NCI-H345 treated with DMSO at 0.1 percent for 48 hours (cell line): ENCODE results near the gene GJA4.

Experiments
- DNase-seq: peaks from one replicate; lab custom pipeline; 2025; ENCODE audit not compliant: unreplicated experiment; lab: John Stamatoyannopoulos, UW

Gene GJA4

GRCh38 chr1:34792868-34793727, at the start of gene GJA4:
Gene GJA4 (plus strand): TSS chr1:34792999. CDS start chr1:34794214, 1,215 bp downstream.
- DNase-seq = no peak

GRCh38 chr1:34743775-34744174, 49.0 kb upstream of the GJA4 start:
- no peak for DNase-seq

GRCh38 chr1:34744851-34745250, 47.9 kb upstream of the GJA4 start:
- no peak for DNase-seq

GRCh38 chr1:34745666-34746065, 47.1 kb upstream of the GJA4 start:
- no peak for DNase-seq

- DNase-seq = no peak
Observed at GRCh38 chr1:34746101-34746500, 46.7 kb upstream of the GJA4 start.

GRCh38 chr1:34746785-34747637, 45.8 kb upstream of the GJA4 start:
- DNase-seq = no peak

GRCh38 chr1:34747638-34747941, 45.2 kb upstream of the GJA4 start:
- no peak for DNase-seq

GRCh38 chr1:34749992-34750391, 42.8 kb upstream of the GJA4 start:
- DNase-seq = no peak

- no peak for DNase-seq
Observed at GRCh38 chr1:34750610-34751009, 42.2 kb upstream of the GJA4 start.

GRCh38 chr1:34753163-34753562, 39.6 kb upstream of the GJA4 start:
- no peak for DNase-seq

- DNase-seq = no peak
Observed at GRCh38 chr1:34754964-34755637, 37.7 kb upstream of the GJA4 start, which contains the start of gene GJB5. Gene GJB5 (plus strand): TSS chr1:34755047. CDS start chr1:34757331, 2,284 bp downstream.

- no peak for DNase-seq
Observed at GRCh38 chr1:34755961-34756360, 36.8 kb upstream of the GJA4 start.

- DNase-seq = no peak
Observed at GRCh38 chr1:34757386-34757785, 35.4 kb upstream of the GJA4 start.

- no peak for DNase-seq
Observed at GRCh38 chr1:34758751-34759150, 34.0 kb upstream of the GJA4 start.

GRCh38 chr1:34759503-34760357, 33.1 kb upstream of the GJA4 start, which contains the start of gene GJB4:
Gene GJB4 (plus strand): TSS chr1:34759740. CDS start chr1:34761255, 1,515 bp downstream.
- DNase-seq = no peak

- no peak for DNase-seq
Observed at GRCh38 chr1:34761176-34761761, 31.5 kb upstream of the GJA4 start.

GRCh38 chr1:34761776-34762307, 31.0 kb upstream of the GJA4 start:
- DNase-seq = no peak

- no peak for DNase-seq
Observed at GRCh38 chr1:34762474-34763141, 30.2 kb upstream of the GJA4 start.

GRCh38 chr1:34763142-34763781, 29.5 kb upstream of the GJA4 start:
- DNase-seq = no peak
